A549 (cell line): Measurements from ENCODE around the gene NKAIN2.

Source experiments
- CTCF ChIP-seq: fragments of >200 bp; sonication (Bioruptor Twin); formaldehyde crosslinking; IDR thresholded peaks from 3 replicates; pipeline ENCODE4 v1.5.1; 2016
- E2F6 ChIP-seq: IDR thresholded peaks from 2 replicates; pipeline ENCODE4 v1.6.1; 2012; ENCODE audit warnings: low read depth, borderline replicate concordance
- EP300 ChIP-seq, 2 experiments: fragments of >200 bp; sonication (Bioruptor Twin); formaldehyde crosslinking; IDR thresholded peaks; 2 replicates in 1 of 2; 3 replicates in 1 of 2; pipeline ENCODE4 v1.6.1; 2016 to 2017
- HMGXB4 ChIP-seq: fragments of 250-450 bp; sonication (Bioruptor Pico); IDR thresholded peaks from 2 replicates; pipeline ENCODE4 v1.5.0; 2021; ENCODE audit warnings: mild to moderate bottlenecking, moderate library complexity, borderline replicate concordance
- POLR2A ChIP-seq: IDR thresholded peaks from 2 replicates; pipeline ENCODE4 v1.6.1; 2012; ENCODE audit warnings: mild to moderate bottlenecking, low read length
- RAD21 ChIP-seq, 2 experiments: fragments of >200 bp in 1 of 2; sonication (Bioruptor Twin) in 1 of 2; formaldehyde crosslinking in 1 of 2; IDR thresholded peaks in 1 of 2; conservative IDR thresholded peaks in 1 of 2; 2 replicates in 1 of 2; 3 replicates in 1 of 2; pipeline ENCODE4 v1.6.1; 2012 to 2018; ENCODE audit warnings: inconsistent platforms in 1 of 2
- REST ChIP-seq: fragments of 200-600 bp; sonication (generic); IDR thresholded peaks from 2 replicates; pipeline ENCODE4 v1.6.1; 2016; ENCODE audit warnings: antibody characterized with exemption, mild to moderate bottlenecking, moderate library complexity

GRCh38 chr6:123873974-123874373 lies 70.3 kb downstream of the NKAIN2 start:
- TF ChIP-seq POLR2A: no peak
- TF ChIP-seq CTCF: no peak
- TF ChIP-seq HMGXB4 (CRISPR knock-in tag): no peak
- TF ChIP-seq EP300 (IDR thresholded peaks at IDR 0.05): no peak
- no peak for TF ChIP-seq E2F6
- no peak for TF ChIP-seq REST
- no peak for TF ChIP-seq RAD21 (conservative IDR thresholded peaks at IDR 0.05 in 1 of 2, IDR thresholded peaks at IDR 0.05 in 1 of 2)
